HCT116 (cell line): ENCODE measurements around the gene SPACDR. TPM values are rescaled to one million over a fixed set of nuclear protein-coding genes. Genes with fewer than 3 reads are reported as not detected.

Experiments
- ATAC-seq: fragments of 200-7000 bp; cut with Tn5 transposase; 2 replicates; pipeline ENCODE4 v1.9.1; 2020; ENCODE audit warnings: mild to moderate bottlenecking, moderate library complexity
- BruUV-seq: library from RNA; stranded (reverse); fragments of 400-500 nt; replicated peaks from 2 replicates; lab custom pipeline; 2021; lab: Mats Ljungman, UMichigan
- CTCF ChIA-PET: fragments of 300-600 bp; sonication (Branson Sonifier 250); formaldehyde crosslinking; loops from one replicate; lab custom pipeline; 2021; ENCODE audit warnings: antibody characterized with exemption; lab: Charles Lee
- POLR2A ChIA-PET: fragments of 300-600, 350-600 bp; sonication (Branson Sonifier 250); formaldehyde crosslinking; loops from one replicate; lab custom pipeline; 2021; ENCODE audit warnings: antibody characterized with exemption; lab: Charles Lee
- RAD21 ChIA-PET, 2 experiments: fragments of 300-600 bp; sonication (Branson Sonifier 250); formaldehyde crosslinking; loops; one replicate each; lab custom pipeline; 2023; ENCODE audit warnings: low total read pairs in 2 of 2; ENCODE audit not compliant: uncharacterized antibody in 2 of 2, unreplicated experiment in 2 of 2, low non-redundant PET in 1 of 2; lab: Charles Lee
- DNase-seq: peaks from one replicate; pipeline ENCODE4 v3.0.0-alpha.2; 2010; ENCODE audit warnings: low read depth, low spot score
- H2AFZ ChIP-seq: fragments of 200-600 bp; shearing (Covaris generic), sonication (generic); 2 replicates; pipeline ENCODE4 v1.6.1; 2017; ENCODE audit warnings: low read depth, mixed run types, mixed read lengths, antibody characterized with exemption, low read length; ENCODE audit not compliant: poor library complexity, severe bottlenecking
- H3K27ac ChIP-seq: 2 replicates; pipeline ENCODE4 v1.5.1; 2012; ENCODE audit warnings: low read depth, low read length
- H3K27me3 ChIP-seq: fragments of 200-600 bp; sonication (generic); 2 replicates; pipeline ENCODE4 v1.6.1; 2016; ENCODE audit warnings: mixed run types, low read length, mixed read lengths; ENCODE audit not compliant: insufficient read depth
- H3K36me3 ChIP-seq, 2 experiments: fragments of 200-500 bp in 1 of 2; fragments of 200-600 bp in 1 of 2; sonication (Bioruptor generic) in 1 of 2; sonication (generic) in 1 of 2; 2 replicates each; pipeline versions ENCODE4 v1.5.1 to v1.6.1; 2014 to 2016; ENCODE audit warnings: low read length in 2 of 2, inconsistent platforms in 1 of 2, mixed read lengths in 1 of 2, mixed run types in 1 of 2; ENCODE audit not compliant: insufficient read depth in 2 of 2, control insufficient read depth in 1 of 2
- H3K4me1 ChIP-seq, 2 experiments: fragments of 200-600 bp in 1 of 2; sonication (generic) in 1 of 2; 2 replicates each; pipeline versions ENCODE4 v1.5.1 to v1.6.1; 2012 to 2017; ENCODE audit warnings: low read length in 2 of 2, inconsistent platforms in 1 of 2, mild to moderate bottlenecking in 1 of 2, mixed read lengths in 1 of 2, mixed run types in 1 of 2, moderate library complexity in 1 of 2; ENCODE audit not compliant: insufficient read depth in 2 of 2, control insufficient read depth in 1 of 2
- H3K4me2 ChIP-seq: fragments of 200-600 bp; sonication (generic); 2 replicates; pipeline ENCODE4 v1.6.1; 2017; ENCODE audit warnings: mixed run types, low read length, mixed read lengths
- H3K4me3 ChIP-seq, 2 experiments: fragments of 200-600 bp in 1 of 2; sonication (generic) in 1 of 2; replicated peaks in 1 of 2; 2 replicates each; pipeline ENCODE4 v1.5.1; 2011 to 2016; ENCODE audit warnings: low read length in 2 of 2, control low read depth in 1 of 2, low read depth in 1 of 2, mild to moderate bottlenecking in 1 of 2, mixed read lengths in 1 of 2, mixed run types in 1 of 2
- H3K79me2 ChIP-seq: fragments of 200-600 bp; sonication (generic); 2 replicates; pipeline ENCODE4 v1.6.1; 2017; ENCODE audit warnings: mild to moderate bottlenecking, mixed run types, low read length, moderate library complexity, mixed read lengths; ENCODE audit not compliant: insufficient read depth
- H3K9ac ChIP-seq: fragments of 200-600 bp; sonication (generic); 2 replicates; pipeline ENCODE4 v1.6.1; 2016; ENCODE audit warnings: low read length, mixed read lengths
- H3K9me2 ChIP-seq: fragments of 200-600 bp; sonication (generic), shearing (Covaris generic); 2 replicates; pipeline ENCODE4 v1.6.1; 2017; ENCODE audit warnings: mixed run types, mild to moderate bottlenecking, moderate library complexity; ENCODE audit not compliant: insufficient read depth
- H3K9me3 ChIP-seq, 2 experiments: fragments of 200-500 bp in 1 of 2; fragments of 200-600 bp in 1 of 2; sonication (Bioruptor generic) in 1 of 2; sonication (generic) in 1 of 2; 2 replicates each; pipeline ENCODE4 v1.6.1; 2014 to 2017; ENCODE audit warnings: low read length in 2 of 2, mixed read lengths in 2 of 2, inconsistent platforms in 1 of 2, low read depth in 1 of 2, mild to moderate bottlenecking in 1 of 2, mixed run types in 1 of 2, moderate library complexity in 1 of 2; ENCODE audit not compliant: control insufficient read depth in 1 of 2, insufficient read depth in 1 of 2
- H4K20me1 ChIP-seq: fragments of 200-600 bp; sonication (generic), shearing (Covaris generic); 2 replicates; pipeline ENCODE4 v1.6.1; 2017; ENCODE audit warnings: mixed run types, mild to moderate bottlenecking, moderate library complexity; ENCODE audit not compliant: insufficient read depth
- CBX3 ChIP-seq: IDR thresholded peaks from 2 replicates; pipeline ENCODE4 v1.6.1; 2012; ENCODE audit warnings: low read depth
- EZH2 ChIP-seq: fragments of 200-600 bp; sonication (generic); IDR thresholded peaks from 2 replicates; pipeline ENCODE4 v1.6.1; 2017; ENCODE audit warnings: antibody characterized with exemption, mixed run types
- FOSL1 ChIP-seq: IDR thresholded peaks from 2 replicates; pipeline ENCODE4 v1.6.1; 2012; ENCODE audit warnings: low read depth
- MAX ChIP-seq: IDR thresholded peaks from 2 replicates; pipeline ENCODE4 v1.6.1; 2012
- POLR2AphosphoS5 ChIP-seq: IDR thresholded peaks from 2 replicates; pipeline ENCODE4 v1.6.1; 2011; ENCODE audit warnings: mild to moderate bottlenecking, low read depth, low read length, moderate library complexity
- REST ChIP-seq: IDR thresholded peaks from 2 replicates; pipeline ENCODE4 v1.6.1; 2012; ENCODE audit warnings: low read depth
- ZFX ChIP-seq: fragments of 450-650 bp; IDR thresholded peaks from 2 replicates; pipeline ENCODE4 v1.6.1; 2017
- intact Hi-C: fragments of 100-400 bp; cut with micrococcal nuclease; formaldehyde crosslinking; loops from 2 replicates; pipeline ENCODE4 v1.10.0; 2022
- total RNA-seq: library from RNA; stranded (reverse); gene quantifications from one replicate; pipeline ENCODE4 v1.2.1, GENCODE V29; 2021; ENCODE audit not compliant: unreplicated experiment

The SPACDR gene
- total RNA-seq, 1 experiment from 2014 or later = 1.7 TPM

- H4K20me1 ChIP-seq = no peaks in the 10 kb centered on the region
- ChIA-PET RAD21 (interaction anchor here (0.9 to 1.0 kb wide), 2 partner anchors 9 to 13 kb away, joined by 4 read pairs; no protein-coding TSS in a partner anchor), POLR2A (interaction anchor here (0.6 to 1.2 kb wide), 7 partner anchors 24 to 427 kb away, joined by 3 to 5 read pairs (median 3); partner anchors contain the start of genes FBXO24, GIGYF1, LRCH4 and ZCWPW1), CTCF (interaction anchor here (1.0 to 3.3 kb wide), 3 partner anchors 9 to 80 kb away, joined by 3 to 14 read pairs (median 4); partner anchors contain the start of gene ZCWPW1)
- H3K4me2 ChIP-seq = peak within 1 kb of the TSS; percentile 81
- peak within 1 kb of the TSS; percentile 83 for H3K27ac ChIP-seq
- intact Hi-C loops = no loop called here
- no peaks in the 10 kb centered on the region for H3K27me3 ChIP-seq
- H3K9me3 ChIP-seq = no peaks in the 10 kb centered on the region
- peak within 1 kb of the TSS; percentile 73 to 94 for H3K4me3 ChIP-seq
- TF ChIP-seq POLR2AphosphoS5 (peak; percentile 77), EZH2 (no peak), REST (no peak), MAX (no peak), CBX3 (no peak), FOSL1 (no peak), ZFX (0 out of 2 replicates have a peak, but pooled peaks have one; percentile 24)
- H3K4me1 ChIP-seq = peaks cover 8 to 29% of the 10 kb centered on the region in 2 experiments
- no peaks in the 10 kb centered on the region for H3K9me2 ChIP-seq
- DNase-seq (peak; percentile 74), ATAC-seq (peak; percentile 75)
- BruUV-seq = no TSS peak
- H2AFZ ChIP-seq = peak within 1 kb of the TSS; percentile 6
- peaks cover 0 to 2% of the 10 kb centered on the region in 2 experiments; a peak in 1 of 4 replicates for H3K36me3 ChIP-seq
- H3K79me2 ChIP-seq = peaks cover 6% of the 10 kb centered on the region; the same call in 1 of the 2 replicates
- H3K9ac ChIP-seq = peak within 1 kb of the TSS; percentile 80
Measured at GRCh38 chr7:100478958-100479660, 15.0 kb upstream of the SPACDR start, which contains the start of gene TSC22D4. TSC22D4 (minus strand) TSS chr7:100479214; CDS start chr7:100478038, 1,176 bp downstream.
